SK-N-MC (cell line): Measurements from ENCODE around the gene AHDC1.

Source experiments
- EZH2 ChIP-seq: fragments of 200-600 bp; sonication (generic); IDR thresholded peaks from one replicate; pipeline ENCODE4 v1.6.1; 2017; ENCODE audit warnings: antibody characterized with exemption
- POLR2AphosphoS5 ChIP-seq: IDR thresholded peaks from 2 replicates; pipeline ENCODE4 v1.6.1; 2012; ENCODE audit warnings: mild to moderate bottlenecking, low read depth, low read length, borderline replicate concordance

GRCh38 chr1:27562021-27562420 is 41.9 kb downstream of the AHDC1 start:
- TF ChIP-seq POLR2AphosphoS5, result no peak
- no peak for TF ChIP-seq EZH2
